Gastroesophageal sphincter (tissue), 3 donors: ENCODE results near the gene MYOM3.

ENCODE experiments used
- CTCF ChIP-seq, 4 experiments: fragments of 200-600 bp in 2 of 4; fragments of 450-650 bp in 2 of 4; sonication (generic) in 1 of 4; IDR thresholded peaks; one replicate each; pipeline ENCODE4 v1.5.1; 2017 to 2019; ENCODE audit warnings: antibody characterized with exemption in 4 of 4, mild to moderate bottlenecking in 2 of 4, moderate library complexity in 2 of 4
- EP300 ChIP-seq: sonication (generic); formaldehyde crosslinking; IDR thresholded peaks from one replicate; pipeline ENCODE4 v1.6.1; 2017; ENCODE audit warnings: antibody characterized with exemption, mild to moderate bottlenecking
- POLR2A ChIP-seq, 2 donors: fragments of 450-650 bp; IDR thresholded peaks; one replicate each; pipeline ENCODE4 v1.6.1; 2017; ENCODE audit warnings: antibody characterized with exemption in 2 of 2, mild to moderate bottlenecking in 2 of 2, moderate library complexity in 1 of 2
- POLR2AphosphoS5 ChIP-seq: sonication (generic); formaldehyde crosslinking; IDR thresholded peaks from one replicate; pipeline ENCODE4 v1.6.1; 2017; ENCODE audit warnings: antibody characterized with exemption

DNA sequence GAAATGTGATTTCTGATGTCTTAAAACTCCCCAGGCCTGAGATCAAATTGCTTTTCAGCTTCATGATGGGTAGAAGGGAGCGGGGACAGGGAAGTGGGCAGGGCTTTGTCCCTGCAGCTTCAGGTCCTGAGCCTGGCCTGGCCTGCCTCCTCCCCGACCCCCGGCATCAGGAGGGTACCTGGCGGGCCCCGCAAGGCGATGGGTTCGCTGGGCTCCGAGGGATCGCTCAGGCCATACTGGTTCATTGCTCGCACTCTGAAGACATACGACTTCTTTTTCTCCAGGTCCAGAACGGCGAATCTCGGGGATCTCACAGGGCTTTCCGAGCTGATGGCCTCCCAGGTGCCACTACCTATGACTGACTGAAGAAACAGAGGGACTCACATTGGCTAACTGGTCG, 25.5 kb downstream of the MYOM3 start:
- TF ChIP-seq CTCF (IDR thresholded peaks at IDR 0.05) (no peak), POLR2AphosphoS5 (no peak), POLR2A (IDR thresholded peaks at IDR 0.05) (no peak), EP300 (no peak)
